DND-41 (cell line): ENCODE results near the gene IGLL5.

Source experiments
- CTCF ChIP-seq: IDR thresholded peaks from 2 replicates; pipeline ENCODE4 v1.5.1; 2012; ENCODE audit warnings: borderline replicate concordance, low read length, moderate library complexity, mild to moderate bottlenecking; ENCODE audit not compliant: poor library complexity, severe bottlenecking; ENCODE audit errors: extremely low read depth
- EZH2 ChIP-seq: IDR thresholded peaks from 3 replicates; pipeline ENCODE4 v1.6.1; 2012; ENCODE audit warnings: borderline replicate concordance, low read depth, mild to moderate bottlenecking, moderate library complexity, low read length, inconsistent platforms; ENCODE audit not compliant: severe bottlenecking

GRCh38 chr22:22878211-22878570, 9.4 kb upstream of the IGLL5 start:
- TF ChIP-seq EZH2 (no peak), CTCF (no peak)
